Activated naive CD4-positive, alpha-beta T cell treated with anti-CD3 and anti-CD28 coated beads, Interleukin-2, amount 50 U/mL, for 72 hours (primary cell): Measurements from ENCODE around the gene RNASE11. TPM values are rescaled to one million over a fixed set of nuclear protein-coding genes. Genes with fewer than 3 reads are reported as not detected.

ENCODE experiments used
- total RNA-seq, 2 donors: library from RNA; stranded (reverse); gene quantifications; one replicate each; pipeline ENCODE4 v1.2.3, GENCODE V29; 2022

RNASE11 gene
- total RNA-seq, 2 donors from 2014 or later, result not detected

Other genes with a start within 250 kb of the RNASE11 start
- 100 to 1,000 TPM in 1 of 2 donors, 10 to 100 TPM in 1; 45.9 to 121 TPM for gene PARP2, start 244.4 kb downstream of the RNASE11 start, total RNA-seq
- gene TEP1, start 174.5 kb downstream of the RNASE11 start, total RNA-seq, result 10 to 100 TPM; 43.3 to 69.8 TPM
- gene KLHL33, start 151.8 kb downstream of the RNASE11 start, total RNA-seq, result under 1 TPM; 0.04 to 0.09 TPM
- gene OSGEP, start 133.2 kb downstream of the RNASE11 start, total RNA-seq, result 10 to 100 TPM; 43.3 to 58.6 TPM
- gene APEX1, start 132.8 kb downstream of the RNASE11 start, total RNA-seq, result 100 to 1,000 TPM; 171 to 234 TPM
- gene PIP4P1, start 126.6 kb downstream of the RNASE11 start, total RNA-seq, result 10 to 100 TPM; 29.1 to 90.2 TPM
- gene PNP, start 118.6 kb downstream of the RNASE11 start, total RNA-seq, result 100 to 1,000 TPM; 167 to 241 TPM
- under 1 TPM; 0.43 to 0.71 TPM for gene RNASE10, start 82.5 kb downstream of the RNASE11 start, total RNA-seq
- not detected for gene RNASE9, start 27.0 kb downstream of the RNASE11 start, total RNA-seq
- gene RNASE12, start 3.4 kb upstream of the RNASE11 start, total RNA-seq, result not detected
- not detected for gene OR6S1, start 53.7 kb upstream of the RNASE11 start, total RNA-seq
- under 1 TPM; 0.23 to 0.60 TPM for gene RNASE4, start 96.6 kb upstream of the RNASE11 start, total RNA-seq
- gene ANG, start 100.8 kb upstream of the RNASE11 start, total RNA-seq, result 1 to 10 TPM in 1 of 2 donors, under 1 TPM in 1; 0.48 to 4.1 TPM
- gene EDDM3A, start 157.9 kb upstream of the RNASE11 start, total RNA-seq, result not detected
- gene EDDM3B, start 180.4 kb upstream of the RNASE11 start, total RNA-seq, result not detected
- under 1 TPM; 0.39 to 0.66 TPM for gene RNASE6, start 193.3 kb upstream of the RNASE11 start, total RNA-seq
- gene RNASE1, start 214.8 kb upstream of the RNASE11 start, total RNA-seq, result not detected